Lower leg skin (tissue), 4 donors: ENCODE results near the gene PIP5K1B. TPM values are rescaled to one million over a fixed set of nuclear protein-coding genes. Genes with fewer than 3 reads are reported as not detected.

Source experiments
- DNase-seq, 2 donors: peaks; one replicate each; pipeline ENCODE4 v3.0.0-alpha.2; 2019; ENCODE audit warnings: low spot score in 2 of 2
- H3K4me3 ChIP-seq: fragments of 200-600 bp; sonication (generic); 2 replicates; pipeline ENCODE4 v1.5.1; 2017; ENCODE audit warnings: mild to moderate bottlenecking, low read depth; ENCODE audit not compliant: poor library complexity, severe bottlenecking
- POLR2A ChIP-seq, 2 donors: fragments of 450-650 bp; IDR thresholded peaks; one replicate each; pipeline ENCODE4 v1.6.1; 2016 to 2017; ENCODE audit warnings: antibody characterized with exemption in 2 of 2, mild to moderate bottlenecking in 1 of 2, moderate library complexity in 1 of 2
- WGBS, 2 donors: methylation state at CpG; one replicate each; pipeline ENCODE4 v1.1.5; 2018; 5-methylcytosine and 5-hydroxymethylcytosine counted together
- intact Hi-C: fragments of 100-400 bp; cut with DNase I; formaldehyde crosslinking; loops from one replicate; pipeline ENCODE4 v1.15.0; 2023; ENCODE audit warnings: low total_unique reads
- total RNA-seq, 4 donors: library from RNA; depleted of rRNA; stranded (reverse); fragments of >200 nt; gene quantifications; one replicate each; pipeline ENCODE4 v1.1.0, GENCODE V29; 2016
- TF ChIP-seq, protein P1 (sequence below), 3 donors: fragments of 450-650 bp; IDR thresholded peaks; one replicate each; pipeline ENCODE4 v1.5.1; 2016; ENCODE audit warnings: antibody characterized with exemption in 3 of 3, mild to moderate bottlenecking in 3 of 3, moderate library complexity in 2 of 3

PIP5K1B gene
- total RNA-seq, 4 donors from 2014 or later, result 0.42 to 3.3 (median 2.7) TPM

GRCh38 chr9:68730570-68731235, 25.7 kb downstream of the PIP5K1B start:
- H3K4me3 ChIP-seq, result no peak overlapping the region
- DNase-seq, result no peak
- intact Hi-C loops, result no loop called here
- TF ChIP-seq, protein P1, sequence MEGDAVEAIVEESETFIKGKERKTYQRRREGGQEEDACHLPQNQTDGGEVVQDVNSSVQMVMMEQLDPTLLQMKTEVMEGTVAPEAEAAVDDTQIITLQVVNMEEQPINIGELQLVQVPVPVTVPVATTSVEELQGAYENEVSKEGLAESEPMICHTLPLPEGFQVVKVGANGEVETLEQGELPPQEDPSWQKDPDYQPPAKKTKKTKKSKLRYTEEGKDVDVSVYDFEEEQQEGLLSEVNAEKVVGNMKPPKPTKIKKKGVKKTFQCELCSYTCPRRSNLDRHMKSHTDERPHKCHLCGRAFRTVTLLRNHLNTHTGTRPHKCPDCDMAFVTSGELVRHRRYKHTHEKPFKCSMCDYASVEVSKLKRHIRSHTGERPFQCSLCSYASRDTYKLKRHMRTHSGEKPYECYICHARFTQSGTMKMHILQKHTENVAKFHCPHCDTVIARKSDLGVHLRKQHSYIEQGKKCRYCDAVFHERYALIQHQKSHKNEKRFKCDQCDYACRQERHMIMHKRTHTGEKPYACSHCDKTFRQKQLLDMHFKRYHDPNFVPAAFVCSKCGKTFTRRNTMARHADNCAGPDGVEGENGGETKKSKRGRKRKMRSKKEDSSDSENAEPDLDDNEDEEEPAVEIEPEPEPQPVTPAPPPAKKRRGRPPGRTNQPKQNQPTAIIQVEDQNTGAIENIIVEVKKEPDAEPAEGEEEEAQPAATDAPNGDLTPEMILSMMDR (IDR thresholded peaks at IDR 0.05), result no peak
- no peak for TF ChIP-seq POLR2A (IDR thresholded peaks at IDR 0.05)
- WGBS, 2 donors, result 84% methylated on average over 2 of the region's 2 CpGs

DNA sequence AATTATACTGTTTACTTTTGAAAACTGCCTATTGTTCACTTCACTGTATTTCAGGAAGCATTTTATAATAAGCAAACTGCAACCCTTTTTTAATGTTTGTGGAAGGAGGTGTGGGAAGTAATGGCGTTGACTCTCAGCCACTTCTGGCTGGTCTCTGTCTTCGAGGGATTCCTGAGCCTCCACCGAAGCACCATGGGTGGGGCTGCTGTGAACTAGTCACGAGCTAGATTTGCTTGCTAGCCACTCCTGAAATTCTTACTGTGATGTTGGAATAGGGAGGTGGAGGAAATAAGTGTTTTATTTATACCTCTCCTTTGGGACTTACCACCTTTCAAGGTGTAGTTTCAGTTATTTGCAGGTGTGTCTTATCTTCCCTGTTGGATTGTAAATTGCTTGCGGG, 26.8 kb downstream of the PIP5K1B start:
- no peak overlapping the region for H3K4me3 ChIP-seq
- DNase-seq, result no peak
- intact Hi-C loops, result no loop called here
- 53 to 55% methylated on average over 5 of the region's 5 CpGs for WGBS, 2 donors
- TF ChIP-seq POLR2A (IDR thresholded peaks at IDR 0.05), result no peak
- TF ChIP-seq, protein P1 (IDR thresholded peaks at IDR 0.05), result no peak

- WGBS, 2 donors, result 87 to 88% methylated on average over 11 of the region's 11 CpGs
- no peak for DNase-seq
- no peak overlapping the region for H3K4me3 ChIP-seq
- no peak for TF ChIP-seq POLR2A (IDR thresholded peaks at IDR 0.05)
- TF ChIP-seq, protein P1 (IDR thresholded peaks at IDR 0.05), result no peak
- intact Hi-C loops, result no loop called here
These were observed 27.5 kb downstream of the PIP5K1B start for GRCh38 chr9:68732405-68733020.

DNA sequence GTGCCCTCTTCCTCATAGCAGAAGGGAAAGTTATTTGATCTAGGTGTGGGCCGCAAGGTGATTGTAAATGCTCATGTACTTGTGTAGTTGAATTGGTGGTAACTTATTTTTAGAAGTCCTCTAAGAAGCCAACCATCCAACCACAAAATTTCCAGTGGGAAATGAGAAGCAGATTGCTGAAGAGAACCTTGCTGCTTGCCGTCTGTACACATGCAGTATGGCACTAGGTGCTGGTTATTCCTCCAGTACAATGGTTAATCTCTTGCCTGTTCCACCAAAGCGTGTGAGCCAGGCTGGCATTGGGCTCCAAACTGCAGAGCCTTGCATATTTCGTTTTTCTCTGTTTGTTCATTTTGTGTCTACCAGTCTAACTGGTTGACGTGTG, 28.0 kb downstream of the PIP5K1B start:
- TF ChIP-seq POLR2A (IDR thresholded peaks at IDR 0.05), result no peak
- TF ChIP-seq, protein P1 (IDR thresholded peaks at IDR 0.05), result no peak
- H3K4me3 ChIP-seq, result no peak overlapping the region
- 60 to 79% methylated on average over 5 of the region's 5 CpGs for WGBS, 2 donors
- intact Hi-C loops, result no loop called here
- DNase-seq, result no peak

DNA sequence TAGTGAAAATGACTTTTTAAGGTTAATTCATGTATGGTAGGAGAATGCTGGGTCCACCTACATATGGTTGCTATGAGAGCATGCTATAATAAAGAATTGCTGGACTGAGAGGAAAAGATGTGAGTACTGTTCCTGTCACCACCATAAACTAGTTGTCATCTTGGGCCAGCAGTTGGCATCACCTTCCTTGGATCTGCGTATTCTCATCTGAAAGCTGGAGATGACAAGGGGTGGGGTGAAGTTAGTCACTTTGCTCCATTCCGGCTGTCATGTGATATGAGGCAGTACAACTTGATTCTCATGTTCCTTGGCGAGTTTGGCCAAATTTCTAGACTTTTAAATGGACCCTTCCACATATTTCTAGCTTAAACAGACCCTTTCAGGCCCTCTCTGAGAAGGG, 33.3 kb downstream of the PIP5K1B start:
- no peak overlapping the region for H3K4me3 ChIP-seq
- TF ChIP-seq, protein P1 (IDR thresholded peaks at IDR 0.05), result no peak
- TF ChIP-seq POLR2A (IDR thresholded peaks at IDR 0.05), result no peak
- no peak for DNase-seq
- 85 to 87% methylated on average over 3 of the region's 3 CpGs for WGBS, 2 donors
- intact Hi-C loops, result no loop called here
